Epithelial cell of esophagus (primary cell): ENCODE data around the gene DUSP2.

Source experiments
- DNase-seq: peaks from one replicate; pipeline ENCODE4 v3.0.0; 2010; ENCODE audit warnings: low read depth
- H3K4me3 ChIP-seq: 2 replicates; pipeline ENCODE4 v1.5.1; 2011; ENCODE audit warnings: mild to moderate bottlenecking, low read length, control low read depth
- CTCF ChIP-seq: IDR thresholded peaks from 2 replicates; pipeline ENCODE4 v1.5.1; 2011; ENCODE audit warnings: low read depth, mild to moderate bottlenecking, low read length, control low read depth, inconsistent platforms; ENCODE audit not compliant: insufficient read depth; ENCODE audit errors: missing control alignments

Gene DUSP2

GRCh38 chr2:96171831-96172230 is 26.6 kb upstream of the DUSP2 start:
- DNase-seq: no peak
- no peak for TF ChIP-seq CTCF
- H3K4me3 ChIP-seq: no peak overlapping the region

- no peak for TF ChIP-seq CTCF
- no peak for DNase-seq
These were observed 25.4 kb upstream of the DUSP2 start for GRCh38 chr2:96170626-96171025.

GRCh38 chr2:96169868-96170507 is 24.7 kb upstream of the DUSP2 start:
- no peak for TF ChIP-seq CTCF
- no peak for DNase-seq
- H3K4me3 ChIP-seq: no peak overlapping the region

More at GRCh38 chr2:96170626-96171025, 25.4 kb upstream of the DUSP2 start:
- no peak overlapping the region for H3K4me3 ChIP-seq

GRCh38 chr2:96167407-96168013 is 22.3 kb upstream of the DUSP2 start:
- no peak for TF ChIP-seq CTCF
- no peak overlapping the region for H3K4me3 ChIP-seq
- DNase-seq: no peak

GRCh38 chr2:96164459-96165184 is 19.4 kb upstream of the DUSP2 start:
- no peak for DNase-seq
- no peak for TF ChIP-seq CTCF
- no peak overlapping the region for H3K4me3 ChIP-seq

GRCh38 chr2:96163768-96164429 is 18.7 kb upstream of the DUSP2 start:
- TF ChIP-seq CTCF: no peak
- DNase-seq: no peak

More at GRCh38 chr2:96163768-96164429, 18.7 kb upstream of the DUSP2 start:
- no peak overlapping the region for H3K4me3 ChIP-seq
